ENCODE measurements around the gene BRIX1. TPM values are rescaled to one million over a fixed set of nuclear protein-coding genes. Genes with fewer than 3 reads are reported as not detected.

Gene BRIX1
- polyA plus RNA-seq, 1 donor (not counting 4 experiments of a cell fraction or from before 2014, with no cell fraction given): 63.0 TPM

DNA sequence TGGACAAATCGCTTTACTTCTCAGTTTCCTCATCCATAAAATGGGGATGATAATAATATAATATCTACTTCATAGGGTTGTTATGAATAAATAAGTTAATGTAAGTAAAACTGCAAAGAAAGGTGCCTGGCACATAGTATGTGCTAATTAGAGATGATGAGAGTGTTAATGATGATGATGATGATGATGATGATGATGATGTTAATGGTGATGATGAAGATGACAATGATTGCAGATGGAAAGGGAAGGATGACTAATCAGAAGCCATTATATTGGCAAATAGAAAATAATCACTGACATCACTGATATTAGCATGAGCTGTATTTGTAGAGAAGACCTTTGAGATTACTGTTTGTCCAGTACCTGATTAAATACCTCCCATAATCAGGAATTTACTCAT, 20.8 kb upstream of the BRIX1 start:
- Histone ChIP-seq H3K36me3 (ENCODE audit: control insufficient read depth in 2 of 2, extremely low read depth in 1 of 2, insufficient read depth in 2 of 2, low read length in 2 of 2) (no peaks in the 10 kb centered on the region), H3K27ac (ENCODE audit: control insufficient read depth, insufficient read depth, low read length) (no peak overlapping the region), H3K79me2 (ENCODE audit: control insufficient read depth, insufficient read depth, low read length) (no peaks in the 10 kb centered on the region), H3K9me3 (ENCODE audit: control insufficient read depth, low read depth, low read length) (no peaks in the 10 kb centered on the region), H2AFZ (ENCODE audit: control insufficient read depth, low read length) (no peak overlapping the region), H3K4me3 (ENCODE audit: control insufficient read depth in 2 of 3, extremely low read depth in 1 of 3, insufficient read depth in 2 of 3, low read depth in 1 of 3, low read length in 3 of 3) (no peak overlapping the region), H3K9ac (ENCODE audit: control insufficient read depth, extremely low read depth, insufficient read depth, low read length) (no peak overlapping the region), H3K4me1 (ENCODE audit: control insufficient read depth, extremely low read depth, insufficient read depth, low read length) (peaks cover 5% of the 10 kb centered on the region), H3K4me2 (ENCODE audit: control insufficient read depth, extremely low read depth, insufficient read depth, low read depth, low read length) (no peak overlapping the region), H4K20me1 (ENCODE audit: control insufficient read depth, extremely low read depth, insufficient read depth, low read length) (no peaks in the 10 kb centered on the region), H3K27me3 (ENCODE audit: control insufficient read depth, extremely low read depth, insufficient read depth, low read length) (no peaks in the 10 kb centered on the region), H3K9me1 (ENCODE audit: control insufficient read depth, extremely low read depth, insufficient read depth, low read length) (no peaks in the 10 kb centered on the region)
- dilution Hi-C loops (cut with MboI; ENCODE audit: extremely low pct_ligation_motif_present, low sequenced_read_pairs): no loop called here
- FAIRE-seq (no peak), DNase-seq (ENCODE audit: low read depth, low spot score) (no peak)
- TF ChIP-seq, protein P1, sequence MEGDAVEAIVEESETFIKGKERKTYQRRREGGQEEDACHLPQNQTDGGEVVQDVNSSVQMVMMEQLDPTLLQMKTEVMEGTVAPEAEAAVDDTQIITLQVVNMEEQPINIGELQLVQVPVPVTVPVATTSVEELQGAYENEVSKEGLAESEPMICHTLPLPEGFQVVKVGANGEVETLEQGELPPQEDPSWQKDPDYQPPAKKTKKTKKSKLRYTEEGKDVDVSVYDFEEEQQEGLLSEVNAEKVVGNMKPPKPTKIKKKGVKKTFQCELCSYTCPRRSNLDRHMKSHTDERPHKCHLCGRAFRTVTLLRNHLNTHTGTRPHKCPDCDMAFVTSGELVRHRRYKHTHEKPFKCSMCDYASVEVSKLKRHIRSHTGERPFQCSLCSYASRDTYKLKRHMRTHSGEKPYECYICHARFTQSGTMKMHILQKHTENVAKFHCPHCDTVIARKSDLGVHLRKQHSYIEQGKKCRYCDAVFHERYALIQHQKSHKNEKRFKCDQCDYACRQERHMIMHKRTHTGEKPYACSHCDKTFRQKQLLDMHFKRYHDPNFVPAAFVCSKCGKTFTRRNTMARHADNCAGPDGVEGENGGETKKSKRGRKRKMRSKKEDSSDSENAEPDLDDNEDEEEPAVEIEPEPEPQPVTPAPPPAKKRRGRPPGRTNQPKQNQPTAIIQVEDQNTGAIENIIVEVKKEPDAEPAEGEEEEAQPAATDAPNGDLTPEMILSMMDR (optimal IDR thresholded peaks at IDR 0.05 in 1 of 3, IDR thresholded peaks at IDR 0.05 in 1 of 3, conservative IDR thresholded peaks at IDR 0.05 in 1 of 3; ENCODE audit: extremely low read depth in 1 of 3, insufficient read depth in 2 of 3, low read length in 3 of 3): no peak
- TF ChIP-seq EZH2 (IDR thresholded peaks at IDR 0.05; ENCODE audit: low read length): no peak

DNA sequence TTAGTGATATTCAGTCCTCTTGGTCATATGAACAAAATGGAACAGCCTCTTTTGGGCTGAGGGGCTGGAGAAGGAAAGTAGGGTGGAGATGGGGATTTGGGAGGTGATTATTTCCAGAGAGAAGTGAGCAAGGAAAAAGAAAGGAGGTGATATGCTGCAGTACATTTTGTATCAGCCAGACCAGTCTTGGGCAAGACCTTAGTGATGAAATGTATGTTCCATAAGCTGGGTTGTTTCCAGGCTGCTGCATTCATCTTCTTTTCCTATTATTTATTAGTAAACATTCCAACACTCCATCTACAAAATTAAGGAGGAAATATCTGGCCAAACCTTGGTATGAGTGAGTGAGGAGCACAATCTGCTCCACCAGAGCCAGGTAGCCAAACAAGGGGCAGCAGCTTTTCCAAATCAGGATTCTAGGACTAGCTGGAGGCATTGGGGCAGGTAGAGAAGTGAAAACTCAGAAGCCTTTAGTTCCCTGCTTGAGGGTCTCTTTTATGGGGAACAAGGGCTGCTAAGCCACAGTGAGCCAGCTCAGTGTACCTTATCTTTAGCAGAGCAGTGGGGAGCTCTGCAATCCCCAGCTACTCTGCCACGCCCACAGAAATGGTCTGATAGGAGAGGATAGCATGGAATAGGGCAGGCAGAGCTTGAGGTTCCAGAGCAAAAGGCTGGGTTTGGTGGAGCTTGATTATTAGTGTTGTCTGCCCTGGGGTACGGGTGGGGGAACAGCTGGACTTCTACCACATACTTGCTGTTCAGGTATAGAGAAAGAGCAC, 19.7 kb upstream of the BRIX1 start:
- Histone ChIP-seq H4K20me1 (ENCODE audit: control insufficient read depth, extremely low read depth, insufficient read depth, low read length) (no peaks in the 10 kb centered on the region), H3K9me1 (ENCODE audit: control insufficient read depth, extremely low read depth, insufficient read depth, low read length) (no peaks in the 10 kb centered on the region), H2AFZ (ENCODE audit: control insufficient read depth, low read length) (no peak overlapping the region), H3K27ac (ENCODE audit: control insufficient read depth, insufficient read depth, low read length) (no peak overlapping the region), H3K9ac (ENCODE audit: control insufficient read depth, extremely low read depth, insufficient read depth, low read length) (no peak overlapping the region), H3K4me2 (ENCODE audit: control insufficient read depth, extremely low read depth, insufficient read depth, low read depth, low read length) (no peak overlapping the region), H3K79me2 (ENCODE audit: control insufficient read depth, insufficient read depth, low read length) (no peaks in the 10 kb centered on the region), H3K9me3 (ENCODE audit: control insufficient read depth, low read depth, low read length) (no peaks in the 10 kb centered on the region), H3K4me1 (ENCODE audit: control insufficient read depth, extremely low read depth, insufficient read depth, low read length) (peaks cover 5% of the 10 kb centered on the region), H3K4me3 (ENCODE audit: control insufficient read depth in 2 of 3, extremely low read depth in 1 of 3, insufficient read depth in 2 of 3, low read depth in 1 of 3, low read length in 3 of 3) (no peak overlapping the region), H3K36me3 (ENCODE audit: control insufficient read depth in 2 of 2, extremely low read depth in 1 of 2, insufficient read depth in 2 of 2, low read length in 2 of 2) (no peaks in the 10 kb centered on the region), H3K27me3 (ENCODE audit: control insufficient read depth, extremely low read depth, insufficient read depth, low read length) (no peaks in the 10 kb centered on the region)
- TF ChIP-seq, protein P1 (optimal IDR thresholded peaks at IDR 0.05 in 1 of 3, IDR thresholded peaks at IDR 0.05 in 1 of 3, conservative IDR thresholded peaks at IDR 0.05 in 1 of 3; ENCODE audit: extremely low read depth in 1 of 3, insufficient read depth in 2 of 3, low read length in 3 of 3): no peak
- TF ChIP-seq EZH2 (IDR thresholded peaks at IDR 0.05; ENCODE audit: low read length): no peak
- FAIRE-seq: no peak
- DNase-seq (ENCODE audit: low read depth, low spot score): no peak
- dilution Hi-C loops (cut with MboI; ENCODE audit: extremely low pct_ligation_motif_present, low sequenced_read_pairs): no loop called here

Measured in keratinocyte (primary cell).